HepG2 (cell line): ENCODE data around the gene NGF. TPM values are rescaled to one million over a fixed set of nuclear protein-coding genes. Genes with fewer than 3 reads are reported as not detected.

Source experiments
- ATAC-seq: fragments of 200-7000 bp; cut with Tn5 transposase; 3 replicates; pipeline ENCODE4 v1.9.1; 2020; ENCODE audit warnings: mild to moderate bottlenecking, moderate library complexity
- BruUV-seq: library from RNA; stranded (reverse); fragments of 400-500 nt; replicated peaks from 2 replicates; lab custom pipeline; 2021; lab: Mats Ljungman, UMichigan
- CTCF ChIA-PET: fragments of 300-600 bp; formaldehyde crosslinking; extraction: SDS; loops from one replicate; lab custom pipeline; 2021; ENCODE audit warnings: low total read pairs, inconsistent platforms, low intra/inter-chr PET ratio; lab: Yijun Ruan, JAX
- POLR2A ChIA-PET: fragments of 350-600 bp; sonication (Branson Sonifier 250); formaldehyde crosslinking; loops from one replicate; lab custom pipeline; 2020; ENCODE audit warnings: antibody characterized with exemption, inconsistent platforms; lab: Yijun Ruan, JAX
- DNase-seq: peaks from one replicate; pipeline ENCODE4 v3.0.0-alpha.2; 2015; ENCODE audit warnings: low spot score
- FAIRE-seq: peaks from 3 replicates; lab custom pipeline; 2011; peaks lifted over from hg19 to GRCh38; lab: Jason Lieb, UNC
- H2AFZ ChIP-seq: one replicate; pipeline ENCODE4 v1.6.1; 2011; ENCODE audit warnings: low read length, inconsistent platforms
- H3K27ac ChIP-seq: fragments of 300-600 bp; 3 replicates; pipeline ENCODE4 v1.8.0; 2011; ENCODE audit warnings: mixed run types, mild to moderate bottlenecking, mixed read lengths, low read length, inconsistent platforms; ENCODE audit not compliant: insufficient read depth; ENCODE audit errors: extremely low read length
- H3K27me3 ChIP-seq, 2 experiments: fragments of 200-600 bp in 1 of 2; 2 replicates in 1 of 2; 3 replicates in 1 of 2; pipeline versions ENCODE4 v1.6.0 to v1.8.0; 2011; ENCODE audit warnings: low read length in 2 of 2, mild to moderate bottlenecking in 2 of 2, moderate library complexity in 2 of 2, inconsistent platforms in 1 of 2; ENCODE audit not compliant: insufficient read depth in 2 of 2, control insufficient read depth in 1 of 2
- H3K36me3 ChIP-seq, 2 experiments: fragments of 200-600 bp in 1 of 2; replicated peaks in 1 of 2; 2 replicates in 1 of 2; 3 replicates in 1 of 2; pipeline versions ENCODE4 v1.5.1 to v1.8.0; 2011; ENCODE audit warnings: low read length in 2 of 2, inconsistent platforms in 1 of 2; ENCODE audit not compliant: insufficient read depth in 2 of 2, control insufficient read depth in 1 of 2
- H3K4me1 ChIP-seq: 2 replicates; pipeline ENCODE4 v1.5.1; 2012; ENCODE audit warnings: low read length, inconsistent platforms; ENCODE audit not compliant: insufficient read depth
- H3K4me2 ChIP-seq: 2 replicates; pipeline ENCODE4 v1.6.0; 2011; ENCODE audit warnings: low read depth, low read length, inconsistent platforms
- H3K4me3 ChIP-seq, 3 experiments: fragments of 200-600 bp in 1 of 3; sonication (generic), shearing (Covaris generic) in 1 of 3; replicated peaks in 1 of 3; 2 replicates each; pipeline ENCODE4 v1.5.1; 2011 to 2016; ENCODE audit warnings: low read length in 3 of 3, inconsistent platforms in 2 of 3, low read depth in 2 of 3, mild to moderate bottlenecking in 2 of 3, control low read depth in 1 of 3, mixed read lengths in 1 of 3; ENCODE audit not compliant: insufficient read depth in 1 of 3
- H3K79me2 ChIP-seq: one replicate; pipeline ENCODE4 v1.6.1; 2011; ENCODE audit warnings: low read length, inconsistent platforms; ENCODE audit not compliant: insufficient read depth
- H3K9ac ChIP-seq: 2 replicates; pipeline ENCODE4 v1.6.0; 2011; ENCODE audit warnings: mild to moderate bottlenecking, low read depth, low read length, inconsistent platforms; ENCODE audit not compliant: insufficient read depth
- H3K9me3 ChIP-seq: 2 replicates; pipeline ENCODE4 v1.5.1; 2012; ENCODE audit warnings: mild to moderate bottlenecking, low read length
- H4K20me1 ChIP-seq: 2 replicates; pipeline ENCODE4 v1.6.0; 2011; ENCODE audit warnings: inconsistent platforms, mild to moderate bottlenecking, low read length, moderate library complexity; ENCODE audit not compliant: insufficient read depth
- CENPT ChIP-seq: sonication (generic); formaldehyde crosslinking; IDR thresholded peaks from 2 replicates; pipeline ENCODE4 v1.8.0; 2022; ENCODE audit warnings: low read depth, mild to moderate bottlenecking, moderate library complexity, missing genetic modification reagents
- HNRNPH1 ChIP-seq: fragments of 200-400 bp; formaldehyde crosslinking; optimal IDR thresholded peaks from 2 replicates; pipeline ENCODE3; 2017; ENCODE audit warnings: mild to moderate bottlenecking, low read depth, low read length
- IKZF1 ChIP-seq: fragments of 450-650 bp; IDR thresholded peaks from 2 replicates; pipeline ENCODE4 v1.7.1; 2016
- SATB2 ChIP-seq: sonication (generic); formaldehyde crosslinking; IDR thresholded peaks from 2 replicates; pipeline ENCODE4 v1.5.0; 2020; ENCODE audit warnings: missing genetic modification reagents
- ZFX ChIP-seq: sonication (generic); formaldehyde crosslinking; IDR thresholded peaks from 2 replicates; pipeline ENCODE4 v1.4.0; 2020; ENCODE audit warnings: mild to moderate bottlenecking, low read depth, missing genetic modification reagents, moderate library complexity
- ZNF225 ChIP-seq: sonication (generic); formaldehyde crosslinking; IDR thresholded peaks from 2 replicates; pipeline ENCODE4 v1.4.0; 2020; ENCODE audit warnings: mild to moderate bottlenecking, missing genetic modification reagents
- ZNF264 ChIP-seq: sonication (generic); formaldehyde crosslinking; IDR thresholded peaks from 2 replicates; pipeline ENCODE4 v1.4.0; 2020; ENCODE audit warnings: missing genetic modification reagents
- ZNF713 ChIP-seq: sonication (generic); formaldehyde crosslinking; IDR thresholded peaks from 2 replicates; pipeline ENCODE4 v1.4.0; 2020; ENCODE audit warnings: mild to moderate bottlenecking, missing genetic modification reagents
- WGBS: methylation state at CpG from one replicate; pipeline ENCODE4 v1.1.6; 2017; ENCODE audit warnings: low lambda C conversion rate; 5-methylcytosine and 5-hydroxymethylcytosine counted together
- in situ Hi-C: cut with HindIII; loops from 2 replicates; pipeline ENCODE4 v1.10.0; 2017; ENCODE audit warnings: low pct_unique_long_range_greater_than_20kb; ENCODE audit not compliant: extremely low pct_ligation_motif_present
- intact Hi-C: fragments of 100-400 bp; cut with micrococcal nuclease; formaldehyde crosslinking; loops from one replicate; pipeline ENCODE4 v1.10.0; 2022; ENCODE audit not compliant: unreplicated experiment
- polyA plus RNA-seq, 8 experiments: library from polyadenylated mRNA; depleted of rRNA in 3 of 8; stranded (reverse) in 7 of 8; unstranded in 1 of 8; fragments of >200 nt; fragmentation: Illumina TruSeq in 4 of 8; extraction: Trizol in 4 of 8; gene quantifications; 2 replicates each; pipeline versions ENCODE4 v1.2.1 to v1.2.3, GENCODE V29; 2011 to 2016; ENCODE audit warnings: low read depth in 4 of 8, missing spikeins in 1 of 8, mixed read lengths in 1 of 8; ENCODE audit not compliant: insufficient read depth in 1 of 8
- total RNA-seq, 5 experiments: library from RNA; depleted of rRNA; stranded (reverse); fragments of >200 nt; fragmentation: Illumina TruSeq; extraction: Trizol; gene quantifications; 2 replicates each; pipeline ENCODE4 v1.2.3, GENCODE V29; 2016; ENCODE audit warnings: low read depth in 1 of 5
- TF ChIP-seq, protein P1 (sequence below): sonication (generic); formaldehyde crosslinking; IDR thresholded peaks from 2 replicates; pipeline ENCODE4 v1.4.0; 2020; ENCODE audit warnings: missing genetic modification reagents

The NGF gene
- total and polyA plus RNA-seq, 2 of the 13 experiments (the other 11 are each of a cell fraction or from before 2014, with no cell fraction given): not detected

DNA sequence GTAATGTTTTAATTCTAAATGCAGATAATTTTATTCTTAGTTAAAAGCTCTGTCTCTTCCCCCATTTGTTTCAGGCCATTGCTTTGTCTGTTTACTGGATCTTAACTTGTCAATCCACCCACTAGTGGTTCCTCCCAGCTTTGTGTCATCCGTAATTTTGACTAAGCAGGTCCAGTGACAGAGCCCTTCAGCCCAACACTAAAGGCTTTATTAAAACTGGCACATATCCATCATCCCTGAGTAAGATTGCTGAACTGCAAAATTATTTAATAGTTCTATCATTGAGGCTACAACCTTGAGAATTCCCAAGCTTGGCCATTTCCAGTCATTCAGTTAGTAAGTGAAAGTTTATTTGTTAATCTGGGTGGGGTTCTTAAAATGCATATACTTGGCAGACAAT lies 96.7 kb downstream of the NGF start:
- WGBS: 0% methylated on average over 1 of the region's 1 CpG
- intact Hi-C loops: no loop called here
- Histone ChIP-seq H3K4me1 (no peaks in the 10 kb centered on the region), H4K20me1 (no peaks in the 10 kb centered on the region), H3K36me3 (no peaks in the 10 kb centered on the region), H3K4me3 (no peak overlapping the region), H2AFZ (no peak overlapping the region), H3K9me3 (0 out of 2 replicates have a peak, but pooled peaks cover 3% of the 10 kb centered on the region), H3K4me2 (no peak overlapping the region), H3K27me3 (no peaks in the 10 kb centered on the region), H3K27ac (no peak overlapping the region), H3K79me2 (no peaks in the 10 kb centered on the region), H3K9ac (no peak overlapping the region)
- FAIRE-seq (no peak), ATAC-seq (no peak), DNase-seq (no peak)
- POLR2A ChIA-PET: no interaction called here
- CTCF ChIA-PET: no interaction called here
- no TSS peak for BruUV-seq
- TF ChIP-seq HNRNPH1 (no peak), ZNF713 (CRISPR knock-in tag) (no peak), IKZF1 (no peak), CENPT (CRISPR knock-in tag) (no peak), ZNF264 (no peak), ZFX (CRISPR knock-in tag) (no peak), ZNF225 (CRISPR knock-in tag) (no peak), SATB2 (CRISPR knock-in tag) (no peak)
- TF ChIP-seq, protein P1, sequence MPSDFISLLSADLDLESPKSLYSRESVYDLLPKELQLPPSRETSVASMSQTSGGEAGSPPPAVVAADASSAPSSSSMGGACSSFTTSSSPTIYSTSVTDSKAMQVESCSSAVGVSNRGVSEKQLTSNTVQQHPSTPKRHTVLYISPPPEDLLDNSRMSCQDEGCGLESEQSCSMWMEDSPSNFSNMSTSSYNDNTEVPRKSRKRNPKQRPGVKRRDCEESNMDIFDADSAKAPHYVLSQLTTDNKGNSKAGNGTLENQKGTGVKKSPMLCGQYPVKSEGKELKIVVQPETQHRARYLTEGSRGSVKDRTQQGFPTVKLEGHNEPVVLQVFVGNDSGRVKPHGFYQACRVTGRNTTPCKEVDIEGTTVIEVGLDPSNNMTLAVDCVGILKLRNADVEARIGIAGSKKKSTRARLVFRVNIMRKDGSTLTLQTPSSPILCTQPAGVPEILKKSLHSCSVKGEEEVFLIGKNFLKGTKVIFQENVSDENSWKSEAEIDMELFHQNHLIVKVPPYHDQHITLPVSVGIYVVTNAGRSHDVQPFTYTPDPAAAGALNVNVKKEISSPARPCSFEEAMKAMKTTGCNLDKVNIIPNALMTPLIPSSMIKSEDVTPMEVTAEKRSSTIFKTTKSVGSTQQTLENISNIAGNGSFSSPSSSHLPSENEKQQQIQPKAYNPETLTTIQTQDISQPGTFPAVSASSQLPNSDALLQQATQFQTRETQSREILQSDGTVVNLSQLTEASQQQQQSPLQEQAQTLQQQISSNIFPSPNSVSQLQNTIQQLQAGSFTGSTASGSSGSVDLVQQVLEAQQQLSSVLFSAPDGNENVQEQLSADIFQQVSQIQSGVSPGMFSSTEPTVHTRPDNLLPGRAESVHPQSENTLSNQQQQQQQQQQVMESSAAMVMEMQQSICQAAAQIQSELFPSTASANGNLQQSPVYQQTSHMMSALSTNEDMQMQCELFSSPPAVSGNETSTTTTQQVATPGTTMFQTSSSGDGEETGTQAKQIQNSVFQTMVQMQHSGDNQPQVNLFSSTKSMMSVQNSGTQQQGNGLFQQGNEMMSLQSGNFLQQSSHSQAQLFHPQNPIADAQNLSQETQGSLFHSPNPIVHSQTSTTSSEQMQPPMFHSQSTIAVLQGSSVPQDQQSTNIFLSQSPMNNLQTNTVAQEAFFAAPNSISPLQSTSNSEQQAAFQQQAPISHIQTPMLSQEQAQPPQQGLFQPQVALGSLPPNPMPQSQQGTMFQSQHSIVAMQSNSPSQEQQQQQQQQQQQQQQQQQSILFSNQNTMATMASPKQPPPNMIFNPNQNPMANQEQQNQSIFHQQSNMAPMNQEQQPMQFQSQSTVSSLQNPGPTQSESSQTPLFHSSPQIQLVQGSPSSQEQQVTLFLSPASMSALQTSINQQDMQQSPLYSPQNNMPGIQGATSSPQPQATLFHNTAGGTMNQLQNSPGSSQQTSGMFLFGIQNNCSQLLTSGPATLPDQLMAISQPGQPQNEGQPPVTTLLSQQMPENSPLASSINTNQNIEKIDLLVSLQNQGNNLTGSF (CRISPR knock-in tag): no peak
- in situ Hi-C loops: no loop called here
